ENCODE data around the gene KSR1.
"Not testable (repeated sequence)": the region's sequence is repeated elsewhere in the genome, so short reads cannot be mapped to it uniquely, and the experiment has no call there.

KSR1 gene

DNA sequence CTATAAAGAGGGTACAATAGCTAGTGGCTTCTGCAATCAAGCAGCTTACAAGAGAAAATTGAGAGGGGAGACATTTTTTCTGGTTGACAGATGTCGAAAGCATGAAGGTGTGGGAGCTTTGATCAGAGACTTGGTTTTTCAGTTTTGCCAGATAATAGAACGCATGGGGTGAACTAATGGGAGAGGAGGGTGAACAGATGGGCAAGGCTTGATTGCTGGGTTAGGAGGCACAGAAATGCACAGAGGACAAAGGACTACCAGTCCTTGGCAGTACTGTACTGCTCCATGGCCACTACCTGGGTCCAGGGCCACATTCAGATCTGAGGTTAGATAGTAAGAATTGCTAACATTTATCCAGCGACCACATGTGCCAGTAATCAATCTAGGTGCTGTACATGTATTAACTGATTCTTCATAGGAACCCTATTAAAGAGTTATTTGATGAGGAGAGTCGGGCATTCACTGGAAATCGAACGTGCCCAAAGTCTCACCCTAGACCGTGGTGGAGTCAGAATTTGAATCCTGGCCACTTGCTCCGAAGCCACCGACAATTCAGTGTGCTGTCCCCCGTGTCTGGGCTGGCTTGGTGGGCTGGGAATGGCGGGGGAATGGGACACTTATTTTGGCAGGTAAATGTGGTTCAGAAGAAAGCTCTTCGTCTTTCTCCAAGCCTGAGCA is 873 bp upstream of the KSR1 start:
- no peak for DNase-seq

DNA sequence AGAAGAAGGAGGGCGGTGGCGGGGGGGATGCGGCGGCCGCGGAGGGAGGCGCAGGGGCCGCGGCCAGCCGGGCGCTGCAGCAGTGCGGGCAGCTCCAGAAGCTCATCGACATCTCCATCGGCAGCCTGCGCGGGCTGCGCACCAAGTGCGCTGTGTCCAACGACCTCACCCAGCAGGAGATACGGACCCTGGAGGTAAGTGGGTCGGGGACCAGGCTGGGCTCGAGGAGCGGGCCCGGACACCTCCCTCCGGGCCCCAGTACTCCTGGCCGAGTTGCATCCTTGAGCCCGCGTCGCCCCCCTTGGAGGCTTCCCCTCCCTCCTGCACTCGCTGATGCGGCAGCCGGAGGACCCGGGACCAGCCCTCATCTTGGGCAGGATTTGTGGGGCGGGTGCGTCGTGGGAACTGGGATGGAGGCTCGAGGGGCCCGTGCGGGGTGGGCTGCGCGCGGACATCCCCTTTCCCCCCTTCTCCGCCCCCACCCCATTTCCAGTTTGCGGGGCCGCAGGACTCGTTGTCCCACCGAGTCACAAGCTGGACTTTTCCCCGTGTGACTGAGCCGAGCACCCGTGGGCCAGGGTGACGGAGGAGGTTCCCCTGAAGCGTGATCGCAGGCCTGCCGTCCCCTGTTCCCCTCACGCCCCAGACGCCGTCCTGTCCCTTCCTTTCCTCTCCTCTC is 572 bp downstream of the KSR1 start:
- DNase-seq: no peak

DNA sequence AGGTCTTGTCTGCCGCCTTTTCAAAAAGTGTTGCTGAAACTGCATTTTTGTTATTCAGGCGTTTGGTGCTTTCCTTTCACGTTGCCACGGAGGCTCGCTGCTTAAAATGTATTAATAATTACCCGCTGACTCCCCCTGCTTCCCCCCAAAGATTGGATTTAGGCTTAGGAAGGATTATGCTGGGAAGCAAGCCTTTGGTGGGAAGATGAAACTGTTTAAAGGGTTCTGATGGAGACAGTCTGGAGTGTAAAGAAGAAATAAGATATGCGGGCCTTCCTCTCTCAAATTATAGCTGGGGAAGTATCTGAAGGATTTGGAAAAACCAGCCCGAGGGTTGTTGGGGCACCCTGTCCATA is 1.1 kb downstream of the KSR1 start:
- DNase-seq: peak; percentile 42

GRCh38 chr17:27457731-27458523 is 1.7 kb downstream of the KSR1 start:
- DNase-seq: peak; percentile 28

DNA sequence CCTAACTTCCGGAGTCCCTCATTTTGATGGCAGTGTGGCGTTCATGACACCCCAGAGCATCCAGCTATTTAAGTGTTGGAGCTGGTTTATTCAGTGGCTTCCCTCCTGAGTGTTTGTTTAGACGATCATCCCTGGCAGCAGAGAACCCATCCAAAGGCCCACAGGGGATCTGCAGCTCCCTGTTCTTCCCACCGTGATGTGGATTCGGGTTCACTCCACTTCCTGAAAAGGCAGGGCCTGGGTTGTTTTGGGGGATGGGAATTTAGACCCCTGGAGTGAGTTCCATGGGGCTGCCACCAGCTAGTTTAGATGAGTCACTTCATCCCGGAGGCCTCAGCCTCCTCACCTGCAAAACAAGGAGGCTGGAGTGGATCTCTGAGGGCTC is 2.3 kb downstream of the KSR1 start:
- no peak for DNase-seq

GRCh38 chr17:27459433-27459832 is 3.2 kb downstream of the KSR1 start:
- DNase-seq: no peak

GRCh38 chr17:27460196-27460725 is 4.0 kb downstream of the KSR1 start:
- no peak for DNase-seq

DNA sequence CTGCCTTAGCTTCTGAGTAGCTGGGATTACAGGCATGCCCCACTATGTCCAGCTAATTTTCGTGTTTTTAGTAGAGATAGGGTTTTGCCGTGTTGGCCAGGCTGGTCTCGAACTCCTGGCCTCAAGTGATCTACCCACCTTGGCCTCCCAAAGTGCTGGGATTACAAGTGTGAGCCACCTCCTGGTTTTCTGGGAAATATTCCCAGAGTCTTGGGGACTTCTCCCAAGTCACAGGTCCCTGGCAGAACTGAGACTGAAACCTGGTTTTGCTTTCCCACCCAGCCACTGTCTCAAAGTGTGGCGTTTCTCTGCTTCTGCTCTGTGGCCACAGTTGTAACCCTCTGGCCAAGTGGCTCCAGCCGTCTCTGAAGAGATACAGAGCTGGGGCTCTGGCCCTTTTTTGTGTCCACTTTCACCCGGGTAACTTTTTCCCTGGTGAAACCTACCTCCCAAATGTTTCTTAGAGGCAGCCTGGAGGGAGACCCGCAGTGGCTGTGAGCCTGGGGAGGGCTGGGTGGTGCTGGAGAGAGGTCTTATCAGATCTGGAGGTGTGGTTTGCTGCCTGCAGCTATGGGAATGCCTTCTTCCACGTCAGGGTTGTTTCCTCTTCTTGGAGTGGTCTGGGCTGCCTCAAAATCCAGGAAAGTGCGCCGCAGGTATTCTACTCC is 5.1 kb downstream of the KSR1 start:
- no peak for DNase-seq

DNA sequence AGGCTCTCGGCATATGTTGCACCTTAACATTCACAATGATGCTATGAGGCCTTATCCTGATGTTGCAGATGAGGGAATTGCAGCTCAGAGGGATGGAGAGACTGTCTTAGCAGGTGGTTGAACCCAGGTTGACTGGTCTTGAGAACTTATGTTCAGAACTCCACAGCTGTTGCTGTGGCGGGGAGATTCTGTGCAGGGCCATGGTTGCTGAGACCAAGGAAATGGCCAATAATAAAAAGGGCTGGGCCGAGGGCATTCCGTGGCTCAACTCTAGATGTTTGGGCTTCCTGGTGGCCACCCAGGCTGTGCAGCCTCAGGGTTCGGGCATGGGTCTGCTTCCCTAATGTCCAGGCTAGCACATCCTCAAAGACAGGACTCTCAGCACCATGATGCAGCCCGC is 5.9 kb downstream of the KSR1 start:
- DNase-seq: no peak

DNA sequence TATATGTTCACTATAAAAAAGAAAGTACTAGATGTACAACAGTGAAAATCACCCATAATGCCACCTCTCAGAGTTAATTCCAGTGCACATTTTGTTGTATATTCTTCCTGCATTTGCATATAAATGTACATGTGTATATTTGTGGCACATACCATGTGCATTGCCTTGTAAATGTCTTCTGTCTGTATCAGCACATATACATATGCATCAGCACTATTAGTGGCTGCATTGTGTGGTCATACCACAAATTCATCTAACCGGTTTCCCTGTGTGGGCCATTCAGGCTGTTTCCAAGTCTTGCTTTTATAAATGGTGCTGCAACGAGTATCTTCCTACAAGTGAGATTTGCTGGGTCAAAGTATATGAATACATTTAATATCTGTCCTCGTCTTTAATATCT is 6.5 kb downstream of the KSR1 start:
- no peak for DNase-seq

DNA sequence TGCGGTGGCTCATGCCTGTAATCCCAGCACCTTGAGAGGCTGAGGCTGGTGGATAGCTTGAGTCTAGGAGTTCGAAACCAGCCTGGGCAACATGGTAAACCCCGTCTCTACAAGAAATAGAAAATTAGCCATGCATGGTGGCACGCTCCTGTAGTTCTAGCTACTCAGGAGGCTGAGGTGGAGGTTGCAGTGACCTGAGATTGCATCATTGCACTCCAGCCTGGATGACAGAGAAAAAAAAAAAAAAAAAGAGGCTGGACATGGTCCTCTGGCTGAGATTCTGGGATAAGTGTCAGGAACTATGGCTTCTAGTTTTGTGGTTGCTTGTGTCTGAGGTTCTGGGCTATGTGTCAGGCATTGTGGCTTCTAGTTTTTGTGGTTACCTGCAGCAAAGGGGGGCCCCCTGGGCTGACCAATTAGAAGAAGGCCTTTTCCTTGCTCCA is 7.0 kb downstream of the KSR1 start:
- DNase-seq: no peak

DNA sequence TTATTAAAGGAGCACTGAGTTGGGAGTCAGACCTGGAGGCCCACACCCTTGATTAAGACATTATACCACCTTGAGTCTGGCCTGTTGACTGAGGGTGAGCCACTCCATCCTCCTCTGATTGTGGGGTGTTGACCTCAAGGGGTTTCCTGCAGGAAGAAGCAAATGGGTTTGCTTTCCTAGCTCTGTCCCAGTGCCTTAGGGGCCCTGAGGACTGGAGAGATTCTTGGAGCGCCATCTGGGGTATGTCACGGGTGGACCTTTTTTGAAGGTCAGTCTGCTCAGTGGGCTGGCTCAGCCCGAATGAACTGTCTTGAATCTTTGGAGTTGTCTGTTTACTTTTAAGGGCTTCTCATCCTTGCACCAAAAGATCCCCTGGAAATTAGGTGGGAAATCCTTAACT is 7.8 kb downstream of the KSR1 start:
- DNase-seq: not testable (repeated sequence)

- DNase-seq: no peak
These were observed 8.2 kb downstream of the KSR1 start for GRCh38 chr17:27464431-27464830.

GRCh38 chr17:27465875-27466274 is 9.6 kb downstream of the KSR1 start:
- DNase-seq: not testable (repeated sequence)

DNA sequence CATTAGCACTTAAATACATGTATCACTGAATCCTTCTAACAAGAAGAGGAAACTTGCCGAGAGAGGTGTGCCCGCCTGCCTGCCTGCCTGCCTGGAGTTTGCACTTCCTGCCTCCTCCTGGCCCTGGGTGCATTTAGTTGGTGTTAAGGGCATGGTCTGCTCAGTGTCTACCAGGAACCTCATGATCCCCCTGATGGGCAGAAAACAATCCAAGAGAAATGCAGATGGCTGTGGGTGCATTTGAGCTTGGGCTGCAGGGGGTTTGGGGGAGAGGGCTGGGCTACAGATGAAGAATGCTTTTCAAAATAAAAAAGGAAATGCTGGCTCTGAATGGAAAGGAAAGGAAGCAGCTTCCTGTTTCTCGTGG is 10.1 kb downstream of the KSR1 start:
- DNase-seq: no peak

GRCh38 chr17:27466743-27467375 is 10.6 kb downstream of the KSR1 start:
- no peak for DNase-seq

GRCh38 chr17:27469256-27469655 is 13.0 kb downstream of the KSR1 start:
- no peak for DNase-seq

DNA sequence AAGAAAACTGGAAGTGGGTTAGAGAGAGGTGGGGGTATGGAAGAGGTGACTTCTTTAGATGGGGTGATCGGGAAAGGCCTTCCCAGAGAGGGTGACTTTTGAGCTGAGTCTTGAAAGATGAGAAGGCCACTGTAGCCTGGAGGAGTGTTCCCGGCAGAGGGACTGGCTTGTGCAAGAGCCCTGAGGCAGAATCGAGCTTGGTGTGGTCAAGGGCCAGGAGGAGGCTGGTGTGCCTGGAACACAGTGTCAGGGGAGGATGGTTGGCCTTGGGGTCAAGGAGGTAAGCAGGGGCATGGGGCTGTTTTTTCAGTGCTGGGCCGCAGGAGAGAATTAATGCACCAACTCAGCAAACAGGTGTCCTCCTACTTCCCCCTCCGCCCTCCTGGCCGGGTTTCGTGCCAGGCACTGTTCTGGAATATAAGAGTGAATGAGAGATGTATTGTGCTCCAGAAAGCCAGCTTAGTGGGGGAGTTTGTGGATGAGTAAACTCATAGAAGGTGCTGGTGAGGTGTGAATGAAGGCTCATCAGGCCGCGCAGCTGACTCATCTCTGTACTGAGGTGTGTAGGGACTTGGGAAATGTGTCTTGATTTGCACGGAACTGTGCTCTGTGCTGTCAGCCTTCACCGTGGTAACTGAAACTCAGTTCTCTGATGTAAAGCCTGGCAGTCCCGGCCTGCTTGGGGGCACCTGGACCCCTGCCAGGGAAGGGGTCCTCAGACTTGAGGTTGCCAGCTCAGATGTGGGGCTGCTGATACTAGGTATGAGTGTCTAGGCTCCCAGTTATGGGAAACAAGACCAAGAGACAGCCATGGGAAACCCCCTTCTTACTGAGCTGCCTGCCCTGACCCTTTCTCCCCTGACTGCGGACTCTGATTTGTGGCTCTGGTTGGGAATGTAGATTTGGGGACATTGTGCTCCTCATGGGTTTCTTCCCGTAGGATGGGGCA is 15.3 kb downstream of the KSR1 start:
- no peak for DNase-seq

DNA sequence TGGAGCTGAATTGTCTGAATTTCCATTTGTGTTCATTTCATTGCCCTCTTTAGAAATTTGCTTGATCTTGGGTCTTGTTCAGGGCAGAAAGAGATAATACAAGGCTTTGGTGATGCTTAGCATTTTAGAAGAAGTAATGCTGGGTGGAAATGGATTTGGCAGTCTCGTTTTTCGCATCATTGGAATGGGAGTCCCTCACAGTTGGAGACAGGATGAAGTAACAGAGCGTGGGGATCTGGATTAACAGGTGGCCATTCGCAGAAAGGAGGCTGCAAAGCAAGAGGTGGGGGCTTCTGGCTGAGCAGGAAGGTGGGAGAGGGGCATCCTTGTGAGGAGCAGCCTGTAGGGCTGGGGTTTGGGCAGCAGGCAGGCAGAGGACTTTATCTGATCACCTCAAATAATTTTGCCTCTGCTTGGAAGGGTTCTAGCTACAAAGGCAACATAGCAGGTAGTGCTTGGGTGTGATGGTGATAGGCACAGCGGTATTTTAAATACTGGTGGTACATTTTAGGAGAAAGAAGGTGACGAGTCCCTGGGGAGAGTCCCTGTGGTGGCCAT is 17.0 kb downstream of the KSR1 start:
- DNase-seq: no peak

DNA sequence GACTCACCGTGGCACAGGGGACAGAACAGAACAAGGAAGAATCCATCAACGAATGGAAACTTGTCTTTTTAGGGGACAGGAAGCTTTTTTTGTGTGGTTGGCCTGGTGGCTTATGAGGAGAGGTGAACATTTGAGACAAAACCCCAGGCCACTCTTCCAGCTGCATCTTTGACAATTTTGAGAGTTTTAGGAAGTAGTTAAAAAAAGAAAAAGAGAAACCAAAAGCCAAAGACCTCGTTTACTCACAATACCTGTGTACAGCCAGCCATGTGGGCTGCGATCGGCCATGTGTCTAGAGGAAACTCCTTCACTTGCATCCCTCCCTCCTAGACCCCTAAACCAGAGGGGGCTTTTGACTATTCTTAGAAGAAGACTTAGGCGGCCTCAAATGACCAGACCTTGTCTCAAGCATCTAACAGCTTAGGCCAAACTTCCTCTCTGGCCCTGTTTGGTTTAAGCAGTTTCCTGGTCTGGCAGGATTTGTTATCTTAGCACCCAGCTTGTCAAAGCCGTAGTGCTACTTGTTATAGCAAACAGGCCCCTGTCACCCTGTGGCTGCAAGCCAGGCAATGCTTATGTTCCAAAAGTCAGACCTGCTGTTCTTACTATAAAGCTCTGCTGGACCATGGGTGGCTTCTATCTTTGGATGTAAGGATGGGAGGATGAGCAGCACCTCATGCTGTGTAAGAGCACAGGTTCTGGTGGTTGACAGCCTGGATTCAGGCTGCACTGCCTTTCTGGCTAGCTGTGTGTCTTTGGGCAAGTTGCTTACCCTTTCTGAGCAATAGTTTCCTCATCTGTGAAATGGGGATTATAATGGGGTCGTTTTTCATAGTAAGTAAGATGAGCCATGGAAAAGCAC is 17.7 kb downstream of the KSR1 start:
- peak; percentile 10 for DNase-seq
